Osteoblast (primary cell): ENCODE results near the gene TUSC2. TPM values are rescaled to one million over a fixed set of nuclear protein-coding genes. Genes with fewer than 3 reads are reported as not detected.
A peak's percentile ranks its signal among the peaks of the same experiment; 100 is the strongest.

Source experiments
- DNase-seq: peaks from one replicate; pipeline ENCODE4 v3.0.0; 2011; ENCODE audit warnings: low spot score, mixed read lengths; ENCODE audit not compliant: insufficient read length; ENCODE audit errors: missing footprints
- H2AFZ ChIP-seq: 2 replicates; pipeline ENCODE4 v1.6.0; 2011; ENCODE audit warnings: mild to moderate bottlenecking, low read length
- H3K27ac ChIP-seq: 2 replicates; pipeline ENCODE4 v1.5.1; 2011; ENCODE audit warnings: mild to moderate bottlenecking, low read depth, low read length, moderate library complexity
- H3K27me3 ChIP-seq: 2 replicates; pipeline ENCODE4 v1.6.0; 2012; ENCODE audit warnings: mild to moderate bottlenecking, control low read depth, inconsistent platforms, low read length, moderate library complexity; ENCODE audit not compliant: insufficient read depth
- H3K36me3 ChIP-seq: 2 replicates; pipeline ENCODE4 v1.5.1; 2011; ENCODE audit warnings: mild to moderate bottlenecking, low read length, control low read depth, moderate library complexity; ENCODE audit not compliant: insufficient read depth
- H3K4me1 ChIP-seq: 2 replicates; pipeline ENCODE4 v1.5.1; 2011; ENCODE audit warnings: mild to moderate bottlenecking, low read length, control low read depth, moderate library complexity; ENCODE audit not compliant: insufficient read depth
- H3K4me2 ChIP-seq: 2 replicates; pipeline ENCODE4 v1.6.0; 2011; ENCODE audit warnings: mild to moderate bottlenecking, low read length; ENCODE audit not compliant: insufficient read depth
- H3K4me3 ChIP-seq: fragments of 200-600 bp; sonication (generic); 3 replicates; pipeline ENCODE4 v1.5.1; 2012; ENCODE audit warnings: mild to moderate bottlenecking, low read length, inconsistent platforms; ENCODE audit not compliant: insufficient read depth
- H3K79me2 ChIP-seq: 2 replicates; pipeline ENCODE4 v1.6.0; 2012; ENCODE audit warnings: mild to moderate bottlenecking, low read length, control low read depth, inconsistent platforms; ENCODE audit not compliant: insufficient read depth
- H3K9me3 ChIP-seq: 2 replicates; pipeline ENCODE4 v1.5.1; 2011; ENCODE audit warnings: low read depth, low read length, control low read depth
- H4K20me1 ChIP-seq: 2 replicates; pipeline ENCODE4 v1.6.0; 2012; ENCODE audit warnings: mild to moderate bottlenecking, low read length, control low read depth; ENCODE audit not compliant: insufficient read depth
- total RNA-seq: library from RNA; depleted of rRNA; stranded (reverse); fragments of >200 nt; gene quantifications from 2 replicates; pipeline ENCODE4 v1.2.3, GENCODE V29; 2012
- TF ChIP-seq, protein P1 (sequence below): IDR thresholded peaks from 2 replicates; pipeline ENCODE4 v1.5.1; 2011; ENCODE audit warnings: mild to moderate bottlenecking, low read depth, low read length, moderate library complexity; ENCODE audit errors: extremely low read depth

Gene TUSC2
- total RNA-seq, 1 donor, result 16.6 TPM

DNA sequence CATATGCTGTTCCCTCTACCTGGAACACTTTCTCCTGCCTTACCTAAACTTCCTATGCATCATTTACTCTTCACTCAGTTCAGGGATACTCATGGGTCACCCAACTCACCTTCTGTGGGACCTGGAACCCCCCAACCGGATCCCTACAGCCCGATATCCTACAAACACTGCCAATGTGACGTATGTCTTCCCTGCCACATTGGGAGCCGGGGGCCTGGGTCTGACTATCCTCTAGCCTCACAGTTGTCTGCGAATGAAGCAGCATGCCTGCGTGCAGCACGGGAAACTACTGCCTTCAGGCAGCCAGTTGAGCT is 22.1 kb upstream of the TUSC2 start:
- TF ChIP-seq, protein P1, sequence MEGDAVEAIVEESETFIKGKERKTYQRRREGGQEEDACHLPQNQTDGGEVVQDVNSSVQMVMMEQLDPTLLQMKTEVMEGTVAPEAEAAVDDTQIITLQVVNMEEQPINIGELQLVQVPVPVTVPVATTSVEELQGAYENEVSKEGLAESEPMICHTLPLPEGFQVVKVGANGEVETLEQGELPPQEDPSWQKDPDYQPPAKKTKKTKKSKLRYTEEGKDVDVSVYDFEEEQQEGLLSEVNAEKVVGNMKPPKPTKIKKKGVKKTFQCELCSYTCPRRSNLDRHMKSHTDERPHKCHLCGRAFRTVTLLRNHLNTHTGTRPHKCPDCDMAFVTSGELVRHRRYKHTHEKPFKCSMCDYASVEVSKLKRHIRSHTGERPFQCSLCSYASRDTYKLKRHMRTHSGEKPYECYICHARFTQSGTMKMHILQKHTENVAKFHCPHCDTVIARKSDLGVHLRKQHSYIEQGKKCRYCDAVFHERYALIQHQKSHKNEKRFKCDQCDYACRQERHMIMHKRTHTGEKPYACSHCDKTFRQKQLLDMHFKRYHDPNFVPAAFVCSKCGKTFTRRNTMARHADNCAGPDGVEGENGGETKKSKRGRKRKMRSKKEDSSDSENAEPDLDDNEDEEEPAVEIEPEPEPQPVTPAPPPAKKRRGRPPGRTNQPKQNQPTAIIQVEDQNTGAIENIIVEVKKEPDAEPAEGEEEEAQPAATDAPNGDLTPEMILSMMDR, result no peak
- peak overlapping the region; percentile 80 for H3K27ac ChIP-seq
- peaks cover 57% of the 10 kb centered on the region for H3K79me2 ChIP-seq

DNA sequence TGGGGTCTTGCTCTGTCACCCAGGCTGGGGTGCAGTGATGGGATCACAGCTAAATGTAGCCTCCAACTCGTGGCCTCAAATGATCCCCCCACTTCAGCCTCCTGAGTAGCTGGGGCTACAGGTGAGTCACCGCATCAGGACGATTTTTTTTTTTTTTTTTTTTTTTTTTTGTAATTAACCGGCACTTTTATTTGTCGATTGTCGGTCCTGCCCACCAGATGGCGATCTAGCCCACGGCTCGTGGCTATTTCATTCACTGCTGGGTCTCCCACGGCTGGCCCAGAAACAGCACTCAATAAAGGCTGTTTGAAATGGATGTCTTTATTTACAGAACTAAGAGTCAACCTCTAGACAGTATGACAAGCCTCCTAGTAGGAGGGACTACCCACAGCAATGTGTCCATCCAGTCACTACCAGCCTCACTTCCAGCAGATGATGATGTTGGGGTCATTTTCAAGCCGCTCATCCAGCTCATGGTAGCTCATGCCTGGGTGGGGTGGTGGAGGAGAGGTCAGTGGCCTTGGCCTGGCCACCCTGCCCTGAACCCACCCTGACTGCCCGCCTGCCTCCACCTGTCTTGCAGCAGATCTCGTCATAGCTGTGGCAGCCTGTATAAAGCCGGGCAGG is 19.3 kb upstream of the TUSC2 start:
- peaks cover 28% of the 10 kb centered on the region for H3K4me1 ChIP-seq
- H3K4me3 ChIP-seq, result no peak overlapping the region
- peak; percentile 96 for DNase-seq
- H3K36me3 ChIP-seq, result peaks cover 21% of the 10 kb centered on the region
- no peak overlapping the region for H3K4me2 ChIP-seq
- TF ChIP-seq, protein P1, result peak; percentile 82
- H4K20me1 ChIP-seq, result peaks cover 8% of the 10 kb centered on the region
- H3K9me3 ChIP-seq, result no peaks in the 10 kb centered on the region
- peak overlapping the region; percentile 29 for H3K27ac ChIP-seq
- peaks cover 32% of the 10 kb centered on the region for H3K79me2 ChIP-seq
- no peak overlapping the region for H2AFZ ChIP-seq
- H3K27me3 ChIP-seq, result no peaks in the 10 kb centered on the region

More for the DNA sequence above, 22.1 kb upstream of the TUSC2 start:
- H2AFZ ChIP-seq, result peak overlapping the region; percentile 96
- DNase-seq, result peak; percentile 85
- H3K4me1 ChIP-seq, result peaks cover 32% of the 10 kb centered on the region
- H4K20me1 ChIP-seq, result peaks cover 32% of the 10 kb centered on the region
- H3K4me2 ChIP-seq, result peak overlapping the region; percentile 98
- H3K9me3 ChIP-seq, result no peaks in the 10 kb centered on the region
- H3K36me3 ChIP-seq, result peaks cover 43% of the 10 kb centered on the region
- peak overlapping the region; percentile 97 for H3K4me3 ChIP-seq
- no peaks in the 10 kb centered on the region for H3K27me3 ChIP-seq

DNA sequence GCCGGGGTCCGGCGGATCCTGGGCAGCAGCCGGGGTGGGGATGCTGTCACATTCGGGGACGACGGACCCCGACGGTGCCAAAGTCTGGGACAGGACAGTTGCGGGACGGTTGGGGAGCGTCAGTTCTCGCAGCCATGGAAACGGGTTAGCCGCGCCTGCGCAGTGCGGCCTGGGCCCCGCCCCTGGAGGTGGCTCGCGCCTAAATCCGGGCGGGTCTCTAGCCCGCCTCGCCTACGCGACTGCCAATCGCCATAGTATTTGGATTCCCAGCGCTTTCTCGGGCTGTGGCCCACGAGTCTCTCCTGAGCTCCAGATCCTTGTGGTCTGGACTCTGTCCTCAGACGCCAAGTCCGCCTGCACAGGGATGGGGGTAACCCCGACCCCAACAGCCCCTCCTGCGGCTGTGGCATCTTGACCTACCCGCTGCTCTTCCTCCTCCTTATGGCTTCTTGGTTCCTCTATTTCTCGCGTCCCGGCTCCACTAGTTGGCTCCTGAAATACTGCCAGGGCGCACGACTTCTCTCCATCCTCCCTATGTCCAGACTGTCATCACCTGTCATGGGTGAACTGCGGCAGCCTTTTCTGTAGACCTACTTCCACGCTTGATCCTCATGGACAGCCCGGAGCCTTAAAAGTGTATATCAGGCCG is 17.7 kb upstream of the TUSC2 start, which contains the start of gene ZMYND10:
Gene ZMYND10, minus strand, starts transcription at position 147 of the 649 bp plus-strand sequence. CDS start 153 bp downstream, outside the sequence.
- peak; percentile 98 for DNase-seq
- Histone ChIP-seq H3K27ac (no peak within 1 kb of the TSS), H3K79me2 (peaks cover 21% of the 10 kb centered on the region), H3K4me1 (peaks cover 24% of the 10 kb centered on the region), H4K20me1 (no peaks in the 10 kb centered on the region), H3K4me2 (peak within 1 kb of the TSS; percentile 96), H3K36me3 (peaks cover 17% of the 10 kb centered on the region), H2AFZ (peak within 1 kb of the TSS; percentile 94), H3K9me3 (no peaks in the 10 kb centered on the region), H3K27me3 (no peaks in the 10 kb centered on the region), H3K4me3 (peak within 1 kb of the TSS; percentile 76)
- TF ChIP-seq, protein P1, result no peak

DNA sequence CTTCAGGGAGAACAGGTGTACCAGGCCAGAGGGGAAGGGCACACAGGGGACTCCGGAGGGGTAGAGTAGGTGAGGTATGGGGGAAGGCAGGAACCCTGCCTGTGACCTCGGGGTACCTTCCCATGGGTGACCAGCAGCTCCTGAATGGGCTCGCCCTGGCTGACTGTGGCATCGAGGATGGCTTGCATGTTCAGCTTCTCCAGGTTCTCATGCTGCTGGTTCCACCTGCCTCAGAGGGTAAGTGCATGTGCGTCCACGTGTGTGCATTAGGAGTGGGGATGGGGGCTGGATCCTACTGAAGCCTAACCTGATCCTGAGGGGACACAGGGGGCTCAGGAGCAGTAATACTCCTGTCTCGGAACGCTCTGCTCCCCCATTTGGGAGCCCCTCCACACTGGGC is 17.0 kb upstream of the TUSC2 start:
- TF ChIP-seq, protein P1, result no peak
- no peak overlapping the region for H3K27ac ChIP-seq
- peak overlapping the region; percentile 94 for H2AFZ ChIP-seq
- peaks cover 24% of the 10 kb centered on the region for H3K4me1 ChIP-seq
- peaks cover 17% of the 10 kb centered on the region for H3K36me3 ChIP-seq
- peak overlapping the region; percentile 96 for H3K4me2 ChIP-seq
- H3K79me2 ChIP-seq, result peaks cover 21% of the 10 kb centered on the region
- no peaks in the 10 kb centered on the region for H4K20me1 ChIP-seq
- no peaks in the 10 kb centered on the region for H3K27me3 ChIP-seq
- no peaks in the 10 kb centered on the region for H3K9me3 ChIP-seq
- H3K4me3 ChIP-seq, result peak overlapping the region; percentile 76
- DNase-seq, result no peak
